GM04503 (cell line): ENCODE measurements around the gene OR5L2.
"Not testable (repeated sequence)": the region's sequence is repeated elsewhere in the genome, so short reads cannot be mapped to it uniquely, and the experiment has no call there.

Source experiments
- DNase-seq: peaks from one replicate; pipeline ENCODE4 v3.0.0-alpha.2; 2012; ENCODE audit warnings: low read depth

The OR5L2 gene

DNA sequence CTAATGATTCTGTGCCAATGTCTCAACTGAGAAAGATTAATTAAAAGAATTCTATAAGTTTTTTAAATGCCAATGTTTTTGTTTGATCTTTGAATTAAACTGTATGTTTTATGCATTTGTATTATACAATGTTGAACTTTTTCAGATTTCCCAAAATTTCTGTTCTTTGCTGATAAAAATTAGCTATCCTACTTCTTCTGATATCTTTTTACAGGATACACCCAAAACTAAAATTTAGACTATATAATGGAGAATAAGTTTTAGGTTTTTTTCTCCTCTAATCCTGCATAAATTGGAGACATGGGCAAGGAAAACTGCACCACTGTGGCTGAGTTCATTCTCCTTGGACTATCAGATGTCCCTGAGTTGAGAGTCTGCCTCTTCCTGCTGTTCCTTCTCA, at the start of gene OR5L2:
OR5L2 (plus strand) TSS at position 301 of the 400 bp plus-strand sequence; CDS start at position 301, 0 bp downstream.
- no peak for DNase-seq

DNA sequence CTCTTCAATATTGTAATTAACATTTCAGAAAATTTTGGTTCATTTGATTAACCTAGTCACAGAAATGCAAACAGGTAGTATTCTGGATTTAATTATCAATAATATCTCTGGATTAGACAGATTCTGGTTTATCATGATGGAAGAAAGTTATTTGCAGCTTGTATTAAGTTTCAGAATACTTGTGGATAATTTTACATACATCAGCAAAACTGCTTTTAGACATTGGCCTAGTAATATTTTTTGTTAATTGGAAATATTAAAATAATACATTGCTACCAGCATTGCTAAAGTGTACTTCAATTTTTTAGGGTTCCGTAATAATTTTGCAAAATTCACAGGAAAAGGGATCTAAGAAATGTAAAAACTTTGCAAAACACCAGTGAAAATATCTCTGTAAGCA, 35.4 kb upstream of the OR5L2 start:
- no peak for DNase-seq

DNA sequence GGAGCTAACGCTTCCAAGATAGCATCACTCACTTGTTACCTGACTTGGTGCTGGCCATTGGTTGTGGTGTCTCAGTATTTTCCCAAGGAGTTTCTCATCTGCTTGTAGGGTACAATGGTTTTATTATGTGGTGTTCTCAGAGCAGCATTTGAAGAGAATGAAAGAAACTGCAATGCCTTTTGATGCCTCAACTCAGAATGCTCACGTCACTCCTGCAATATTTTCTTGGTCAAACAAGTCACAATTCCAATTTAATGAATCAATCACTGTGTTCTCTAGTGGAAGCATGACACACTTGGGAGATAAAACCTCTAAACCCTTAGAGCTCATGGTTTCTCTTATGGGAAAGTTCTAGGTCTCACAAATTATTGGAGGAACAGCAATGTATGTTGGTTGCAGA, 33.7 kb upstream of the OR5L2 start:
- no peak for DNase-seq

DNA sequence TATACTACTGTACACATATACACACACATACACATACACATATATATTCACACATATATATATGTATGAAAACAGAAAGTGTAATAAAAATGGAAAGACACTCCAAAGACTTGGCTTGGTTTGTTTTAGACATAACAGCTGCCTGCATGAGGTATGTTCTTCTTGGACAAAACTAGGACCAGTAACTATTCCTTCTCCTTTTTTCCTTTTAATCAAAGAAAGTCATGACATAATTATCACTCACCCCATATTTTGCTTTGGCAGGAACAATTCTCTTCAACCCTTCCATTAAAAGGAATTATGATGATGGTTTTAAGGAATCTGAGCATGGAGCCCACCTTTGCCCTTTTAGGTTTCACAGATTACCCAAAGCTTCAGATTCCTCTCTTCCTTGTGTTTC, 31.8 kb upstream of the OR5L2 start, which contains the start of gene OR5D14:
OR5D14 (plus strand) TSS at position 301 of the 400 bp plus-strand sequence; CDS start at position 301, 0 bp downstream.
- DNase-seq = no peak

DNA sequence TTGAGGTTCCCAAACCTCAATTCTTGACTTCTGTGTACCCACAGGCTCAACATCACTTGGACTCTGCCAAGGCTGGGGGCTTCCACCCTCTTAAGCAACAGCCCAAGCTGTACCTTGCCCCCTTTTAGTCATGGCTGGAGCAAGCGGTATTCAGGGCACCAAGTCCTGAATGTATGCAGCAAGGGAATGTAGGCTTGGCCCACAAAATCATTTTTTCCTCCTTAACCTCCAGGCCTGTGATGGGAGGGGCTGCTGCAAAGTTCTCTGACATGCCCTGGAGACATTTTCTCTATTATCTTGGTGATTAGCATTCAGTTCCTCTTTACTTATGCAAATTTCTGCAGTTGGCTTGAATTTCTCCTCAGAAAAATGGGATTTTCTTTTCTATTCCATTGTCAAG, 20.8 kb upstream of the OR5L2 start:
- no peak for DNase-seq

DNA sequence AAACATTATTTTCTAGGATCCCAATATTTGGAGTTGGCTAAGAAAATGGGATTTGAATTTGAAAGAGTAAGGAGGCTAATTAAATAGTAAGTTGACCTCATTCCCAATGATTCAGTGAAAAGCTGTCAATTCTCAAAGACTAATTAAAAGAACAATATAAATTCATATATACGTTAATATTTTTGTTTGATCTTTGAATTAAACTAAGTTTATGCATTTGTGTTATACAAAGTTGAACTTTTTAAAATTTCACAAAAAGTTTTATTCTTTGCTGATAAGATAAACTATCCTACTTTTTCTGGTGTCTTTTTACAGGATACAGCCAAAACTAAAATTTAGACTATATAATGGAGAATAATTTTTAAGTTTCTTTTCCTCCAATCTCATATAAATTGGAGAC, 16.0 kb upstream of the OR5L2 start, which contains the start of gene OR5L1:
OR5L1 (plus strand) TSS at position 301 of the 400 bp plus-strand sequence. CDS start 100 bp downstream, outside the sequence.
- no peak for DNase-seq

DNA sequence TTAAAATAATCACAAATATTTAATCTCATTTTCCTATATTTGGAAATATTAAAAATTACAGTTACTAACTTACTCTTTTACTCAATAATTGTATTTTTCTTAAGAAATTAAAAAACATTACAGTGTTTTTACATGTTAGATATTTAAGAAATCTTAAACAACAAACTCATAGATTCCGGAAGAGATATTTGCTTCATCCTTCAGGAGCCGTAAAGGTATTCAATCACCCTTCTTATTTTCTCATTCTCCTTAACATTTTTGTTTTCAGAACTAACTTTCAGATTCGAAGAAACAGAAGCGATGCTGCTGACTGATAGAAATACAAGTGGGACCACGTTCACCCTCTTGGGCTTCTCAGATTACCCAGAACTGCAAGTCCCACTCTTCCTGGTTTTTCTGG, 7.7 kb upstream of the OR5L2 start, which contains the start of gene OR5D18:
OR5D18 (plus strand) TSS at position 301 of the 400 bp plus-strand sequence; CDS start at position 301, 0 bp downstream.
- no peak for DNase-seq

DNA sequence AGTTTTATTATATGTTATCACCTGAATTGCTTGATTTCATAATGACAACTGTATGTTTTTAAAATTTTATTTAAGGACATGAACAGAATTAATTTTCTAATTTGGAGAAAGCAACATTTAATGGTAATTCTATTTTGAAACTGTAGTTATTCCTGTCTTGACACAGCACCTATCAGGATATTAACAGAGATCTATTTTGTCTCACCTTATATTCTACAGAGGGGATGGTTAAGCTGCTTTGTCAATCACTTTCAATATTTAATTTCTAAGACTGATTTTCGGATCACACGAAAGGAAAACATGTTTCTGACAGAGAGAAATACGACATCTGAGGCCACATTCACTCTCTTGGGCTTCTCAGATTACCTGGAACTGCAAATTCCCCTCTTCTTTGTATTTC, 11.4 kb downstream of the OR5L2 start, which contains the start of gene OR5D16:
OR5D16 (plus strand) TSS at position 301 of the 400 bp plus-strand sequence; CDS start at position 301, 0 bp downstream.
- no peak for DNase-seq

DNA sequence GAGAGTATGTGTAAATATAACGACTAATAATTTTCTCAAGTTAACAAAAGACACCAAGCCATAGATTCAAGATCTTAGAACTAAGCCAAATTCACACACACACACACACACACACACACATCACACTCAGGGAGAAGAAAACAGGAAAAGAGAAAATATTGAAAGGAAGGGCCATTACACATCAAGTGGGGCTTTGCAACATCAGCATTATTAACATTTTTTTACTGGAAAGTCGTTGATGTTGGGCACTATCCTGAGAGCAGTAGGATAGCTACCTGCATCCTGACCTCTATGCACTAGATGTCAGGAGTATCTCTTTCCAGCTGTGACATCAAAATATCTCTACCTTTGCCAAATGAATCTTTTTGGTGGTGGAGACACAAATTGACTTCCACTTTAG, 20.4 kb downstream of the OR5L2 start:
- DNase-seq = no peak

DNA sequence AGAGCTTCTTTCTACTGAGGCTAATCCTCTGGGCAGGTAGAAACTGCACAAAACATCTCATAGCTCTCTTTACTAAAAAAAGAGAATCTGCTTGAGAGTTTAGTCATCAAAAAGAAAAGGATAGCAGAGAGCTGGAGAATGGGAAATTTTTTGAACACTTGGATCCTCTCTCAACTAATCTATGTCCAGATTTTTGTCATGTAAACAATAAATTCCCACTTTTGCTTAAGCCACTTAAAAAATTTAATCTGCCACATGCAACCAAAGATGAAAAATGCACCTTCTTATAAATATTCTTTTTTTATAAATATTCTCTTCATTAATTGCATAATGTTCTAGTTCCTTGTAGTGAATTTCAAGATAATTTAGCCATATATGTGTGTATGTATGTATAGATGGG, 22.0 kb downstream of the OR5L2 start:
- DNase-seq = no peak

DNA sequence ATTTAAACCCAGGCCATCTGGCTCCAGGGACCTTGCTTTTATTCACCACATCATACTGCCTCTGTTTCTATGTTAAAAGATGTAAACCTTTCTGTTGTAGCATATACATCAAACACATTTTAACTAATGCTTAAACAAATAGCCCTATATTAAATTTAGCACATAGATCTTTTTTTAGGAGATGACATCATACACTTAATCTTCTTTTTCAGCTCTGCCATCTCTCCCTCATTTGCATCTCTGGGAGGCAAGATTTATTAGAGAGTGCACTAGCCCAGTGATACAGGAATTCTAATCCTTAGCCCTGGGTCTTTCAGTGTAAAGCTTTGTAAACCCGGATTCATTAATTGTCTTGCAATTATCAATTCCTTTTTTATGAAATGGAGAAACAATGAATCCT, 25.1 kb downstream of the OR5L2 start:
- no peak for DNase-seq

DNA sequence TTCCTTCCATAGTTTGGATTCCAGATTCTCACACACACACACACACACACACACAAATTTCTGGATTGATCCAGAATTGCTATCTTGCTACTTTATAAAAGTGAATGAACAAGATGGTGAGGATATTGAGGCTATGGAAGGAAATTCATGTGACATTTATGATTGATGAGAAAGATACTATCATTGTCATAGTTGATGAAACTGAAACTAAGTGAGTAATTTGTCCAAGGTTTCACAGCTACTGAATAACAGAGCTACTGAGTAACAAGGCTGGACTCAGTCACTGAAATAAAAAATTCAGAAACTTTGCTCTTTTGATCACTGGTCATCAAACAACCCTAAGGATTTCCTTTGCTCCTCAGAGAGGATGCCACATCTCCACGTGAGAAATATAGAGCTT, 27.7 kb downstream of the OR5L2 start:
- DNase-seq = no peak

DNA sequence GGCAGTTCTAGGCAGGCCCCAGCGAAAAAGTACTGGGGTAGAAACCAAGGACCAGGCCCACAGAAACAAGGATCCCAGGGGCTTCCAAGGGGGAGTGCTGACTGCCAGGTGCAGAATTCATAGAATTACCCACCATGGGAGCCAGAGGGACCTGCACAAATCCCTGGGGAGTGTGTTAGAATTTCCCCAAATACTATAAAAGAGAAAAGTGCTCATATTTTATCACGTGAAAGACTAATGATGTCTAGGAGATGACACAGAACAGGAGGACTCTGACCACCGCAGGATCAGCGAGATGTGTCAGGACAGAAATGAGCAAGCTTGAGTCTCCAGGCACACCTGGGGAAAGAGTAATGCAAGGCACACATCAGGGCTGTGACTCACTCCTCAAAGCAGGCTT, 40.3 kb downstream of the OR5L2 start:
- not testable (repeated sequence) for DNase-seq

DNA sequence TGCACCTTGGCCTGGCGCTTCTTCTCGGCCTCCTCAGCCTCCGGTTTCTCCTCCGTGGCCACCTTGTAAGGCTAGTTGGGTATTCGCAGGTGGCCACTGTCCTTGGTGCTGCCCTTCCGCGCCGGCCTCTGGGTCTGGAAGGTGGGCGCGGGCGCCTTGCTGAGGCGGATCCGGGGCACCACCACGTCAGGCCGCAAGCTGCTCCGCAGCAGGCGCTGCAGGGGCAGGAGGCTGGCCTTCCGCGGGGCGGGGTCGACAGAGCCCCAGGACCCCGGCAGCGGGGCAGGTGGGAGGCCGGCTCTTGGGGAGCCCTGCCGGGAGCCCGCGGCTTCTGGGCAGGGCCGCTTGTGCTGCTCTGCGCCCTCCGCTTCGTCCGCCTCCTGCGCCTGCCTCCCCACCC, 45.7 kb downstream of the OR5L2 start:
- not testable (repeated sequence) for DNase-seq

DNA sequence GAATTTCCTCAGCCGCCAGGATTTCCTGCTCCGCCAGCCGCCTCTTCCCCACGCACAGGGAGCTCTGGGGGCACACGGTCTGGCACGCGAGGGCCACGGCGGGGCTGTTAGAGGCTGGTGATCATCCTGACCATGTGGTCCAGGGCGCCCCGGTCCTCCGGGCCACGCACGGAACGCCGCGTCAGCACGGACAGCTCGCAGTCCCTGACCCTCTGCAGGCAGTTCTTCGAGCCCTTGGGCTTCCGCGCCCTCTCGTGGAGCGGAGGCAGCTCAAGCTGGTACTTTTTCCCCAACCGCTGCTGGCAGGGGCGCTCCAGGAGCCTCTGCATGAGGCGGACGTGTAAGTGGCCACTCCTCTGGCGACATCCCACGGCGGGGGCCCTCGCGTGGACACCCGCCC, 46.1 kb downstream of the OR5L2 start:
- not testable (repeated sequence) for DNase-seq
